ENCODE measurements around the gene NFX1. TPM values are rescaled to one million over a fixed set of nuclear protein-coding genes. Genes with fewer than 3 reads are reported as not detected.

NFX1 gene
- total RNA-seq, 1 donor from 2014 or later: 18.7 TPM

- no peak for DNase-seq
Measured at GRCh38 chr9:33267151-33267767, 23.1 kb upstream of the NFX1 start.

- DNase-seq: no peak
Measured at GRCh38 chr9:33270146-33270545, 20.2 kb upstream of the NFX1 start.

GRCh38 chr9:33272061-33272460 is 18.3 kb upstream of the NFX1 start:
- no peak for DNase-seq

GRCh38 chr9:33273266-33273971 is 16.9 kb upstream of the NFX1 start:
- DNase-seq: no peak

GRCh38 chr9:33273972-33274328 is 16.4 kb upstream of the NFX1 start:
- no peak for DNase-seq

- no peak for DNase-seq
Measured at GRCh38 chr9:33277484-33277883, 12.8 kb upstream of the NFX1 start.

- DNase-seq: no peak
Measured at GRCh38 chr9:33285502-33285901, 4.8 kb upstream of the NFX1 start.

GRCh38 chr9:33287087-33287490 is 3.2 kb upstream of the NFX1 start:
- no peak for DNase-seq

- DNase-seq: no peak
Measured at GRCh38 chr9:33288235-33288634, 2.1 kb upstream of the NFX1 start.

GRCh38 chr9:33288828-33289483 is 1.4 kb upstream of the NFX1 start:
- DNase-seq: no peak

GRCh38 chr9:33289496-33289895 is 820 bp upstream of the NFX1 start:
- DNase-seq: no peak

GRCh38 chr9:33289936-33290246 is 425 bp upstream of the NFX1 start:
- DNase-seq: no peak

GRCh38 chr9:33291031-33291397 is 698 bp downstream of the NFX1 start:
- no peak for DNase-seq

GRCh38 chr9:33291901-33292300 is 1.6 kb downstream of the NFX1 start:
- DNase-seq: no peak

- no peak for DNase-seq
Measured at GRCh38 chr9:33293782-33294181, 3.5 kb downstream of the NFX1 start.

- DNase-seq: no peak
Measured at GRCh38 chr9:33294670-33295432, 4.5 kb downstream of the NFX1 start.

- no peak for DNase-seq
Measured at GRCh38 chr9:33295571-33295970, 5.3 kb downstream of the NFX1 start.

GRCh38 chr9:33297432-33297831 is 7.1 kb downstream of the NFX1 start:
- peak; percentile 8 for DNase-seq

GRCh38 chr9:33300546-33300945 is 10.2 kb downstream of the NFX1 start:
- DNase-seq: no peak

- DNase-seq: no peak
Measured at GRCh38 chr9:33304362-33304761, 14.0 kb downstream of the NFX1 start.

GRCh38 chr9:33306037-33306436 is 15.7 kb downstream of the NFX1 start:
- no peak for DNase-seq

- DNase-seq: no peak
Measured at GRCh38 chr9:33307067-33307466, 16.8 kb downstream of the NFX1 start.

GRCh38 chr9:33309903-33310302 is 19.6 kb downstream of the NFX1 start:
- DNase-seq: no peak

Measured in occipital lobe (tissue), 2 donors.